Tibial nerve (tissue), 4 donors: ENCODE measurements around the gene ERN2. TPM values are rescaled to one million over a fixed set of nuclear protein-coding genes. Genes with fewer than 3 reads are reported as not detected.

Experiments
- DNase-seq, 2 donors: peaks; one replicate each; pipeline ENCODE4 v3.0.0-alpha.2; 2019; ENCODE audit warnings: low spot score in 2 of 2
- H3K27ac ChIP-seq, 4 donors: fragments of 200-600 bp; sonication (generic) in 3 of 4; one replicate each; pipeline ENCODE4 v1.5.1; 2017 to 2019; ENCODE audit warnings: mild to moderate bottlenecking in 1 of 4
- H3K27me3 ChIP-seq, 2 donors: fragments of 200-600 bp; sonication (generic) in 1 of 2; one replicate each; pipeline versions ENCODE4 v1.5.1 to v1.6.0; 2017 to 2019
- H3K36me3 ChIP-seq, 3 donors: fragments of 200-600 bp; sonication (generic); one replicate each; pipeline ENCODE4 v1.5.1; 2018 to 2019
- H3K4me1 ChIP-seq, 4 donors: fragments of 200-600 bp; sonication (generic) in 3 of 4; one replicate each; pipeline ENCODE4 v1.5.1; 2017 to 2019
- H3K4me3 ChIP-seq, 4 donors: fragments of 200-600 bp; sonication (generic) in 3 of 4; one replicate each; pipeline ENCODE4 v1.5.1; 2017 to 2019; ENCODE audit warnings: mild to moderate bottlenecking in 1 of 4, moderate library complexity in 1 of 4
- H3K9me3 ChIP-seq, 4 donors: fragments of 200-600 bp; sonication (generic) in 3 of 4; one replicate each; pipeline ENCODE4 v1.5.1; 2017 to 2019
- EP300 ChIP-seq, 2 donors: sonication (generic); formaldehyde crosslinking; IDR thresholded peaks; one replicate each; pipeline ENCODE4 v1.6.1; 2017; ENCODE audit warnings: antibody characterized with exemption in 2 of 2, mild to moderate bottlenecking in 1 of 2
- POLR2A ChIP-seq, 2 donors: fragments of 450-650 bp; IDR thresholded peaks; one replicate each; pipeline ENCODE4 v1.6.1; 2017; ENCODE audit warnings: antibody characterized with exemption in 2 of 2, mild to moderate bottlenecking in 2 of 2, moderate library complexity in 2 of 2
- WGBS, 2 donors: methylation state at CpG; one replicate each; pipeline ENCODE4 v1.1.5; 2018; 5-methylcytosine and 5-hydroxymethylcytosine counted together
- total RNA-seq, 4 donors: library from RNA; depleted of rRNA; stranded (reverse); fragments of >200 nt; gene quantifications; one replicate each; pipeline ENCODE4 v1.1.0, GENCODE V29; 2016
- TF ChIP-seq, protein P1 (sequence below), 5 experiments: fragments of 200-600 bp in 3 of 5; fragments of 450-650 bp in 2 of 5; sonication (generic) in 3 of 5; IDR thresholded peaks; one replicate each; pipeline ENCODE4 v1.5.1; 2016 to 2019; ENCODE audit warnings: antibody characterized with exemption in 5 of 5, mild to moderate bottlenecking in 3 of 5, moderate library complexity in 2 of 5

The ERN2 gene
- total RNA-seq, 4 donors from 2014 or later = not detected

DNA sequence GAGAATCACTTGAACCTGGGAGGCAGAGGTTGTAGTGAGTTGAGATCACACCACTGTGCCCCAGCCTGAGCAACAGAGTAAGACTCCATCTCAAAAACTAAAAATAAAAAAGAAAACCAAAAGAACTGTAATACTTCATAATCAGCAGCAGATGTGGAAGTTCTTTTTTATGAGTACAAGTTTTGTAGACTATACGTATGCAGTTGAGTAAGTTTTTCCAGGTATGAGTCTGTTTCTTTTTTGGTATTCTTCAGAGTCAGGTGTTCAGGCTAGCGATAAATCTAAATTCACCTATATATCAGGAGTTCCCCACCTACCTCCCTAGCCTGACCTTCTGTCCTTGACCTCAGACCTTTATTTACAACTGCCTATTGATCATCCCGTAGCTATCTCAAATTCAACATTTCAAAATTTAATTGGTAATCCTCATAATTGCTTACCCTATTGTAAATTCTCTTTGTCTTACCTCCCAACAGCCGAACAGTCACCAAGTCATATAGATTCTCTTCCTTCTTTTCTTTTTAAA, 61.0 kb downstream of the ERN2 start:
- peaks cover 0 to 65% (median 0%) of the 10 kb centered on the region in 3 donors for H3K36me3 ChIP-seq

DNA sequence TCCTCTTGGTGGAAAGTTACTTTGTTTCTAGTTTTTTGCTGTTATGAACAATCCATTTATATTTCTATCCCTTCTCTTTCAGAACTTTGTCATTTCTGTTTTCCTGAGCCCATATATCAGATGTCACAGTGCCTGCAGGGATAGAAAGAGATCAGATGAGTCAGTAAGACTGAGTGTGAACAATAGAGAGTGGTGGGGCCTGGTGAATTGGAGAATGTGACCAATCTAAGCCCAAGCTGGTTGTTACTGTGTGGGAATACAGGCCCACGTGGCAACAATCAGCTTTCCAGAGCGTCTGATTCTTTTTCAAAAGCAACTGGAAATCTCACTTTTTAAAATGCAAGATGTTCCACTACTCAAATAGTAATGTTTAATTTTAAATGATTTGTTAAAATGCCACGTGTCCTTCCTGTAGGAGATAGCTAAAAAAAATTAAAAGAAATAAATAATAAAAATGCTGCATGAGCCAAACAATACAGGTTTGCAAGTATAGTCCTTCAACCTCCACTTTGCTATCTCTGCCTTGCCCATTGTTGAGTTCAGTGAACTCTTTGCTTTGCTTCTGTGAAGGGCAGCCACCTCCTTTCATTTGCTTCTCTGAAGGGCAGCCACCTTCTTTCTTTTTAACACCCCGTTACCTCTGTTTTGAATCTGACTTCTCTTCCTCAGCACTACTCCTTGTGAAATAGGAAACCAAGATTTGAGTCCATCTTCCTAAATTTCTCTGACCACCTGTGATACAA, 62.2 kb downstream of the ERN2 start:
- H3K27ac ChIP-seq = no peak overlapping the region
- 71 to 72% methylated on average over 4 of the region's 4 CpGs for WGBS, 2 donors
- no peak overlapping the region for H3K4me3 ChIP-seq
- peaks cover 0 to 69% (median 0%) of the 10 kb centered on the region in 3 donors for H3K36me3 ChIP-seq
- no peaks in the 10 kb centered on the region for H3K27me3 ChIP-seq
- H3K4me1 ChIP-seq = no peaks in the 10 kb centered on the region
- no peaks in the 10 kb centered on the region for H3K9me3 ChIP-seq
- TF ChIP-seq, protein P1, sequence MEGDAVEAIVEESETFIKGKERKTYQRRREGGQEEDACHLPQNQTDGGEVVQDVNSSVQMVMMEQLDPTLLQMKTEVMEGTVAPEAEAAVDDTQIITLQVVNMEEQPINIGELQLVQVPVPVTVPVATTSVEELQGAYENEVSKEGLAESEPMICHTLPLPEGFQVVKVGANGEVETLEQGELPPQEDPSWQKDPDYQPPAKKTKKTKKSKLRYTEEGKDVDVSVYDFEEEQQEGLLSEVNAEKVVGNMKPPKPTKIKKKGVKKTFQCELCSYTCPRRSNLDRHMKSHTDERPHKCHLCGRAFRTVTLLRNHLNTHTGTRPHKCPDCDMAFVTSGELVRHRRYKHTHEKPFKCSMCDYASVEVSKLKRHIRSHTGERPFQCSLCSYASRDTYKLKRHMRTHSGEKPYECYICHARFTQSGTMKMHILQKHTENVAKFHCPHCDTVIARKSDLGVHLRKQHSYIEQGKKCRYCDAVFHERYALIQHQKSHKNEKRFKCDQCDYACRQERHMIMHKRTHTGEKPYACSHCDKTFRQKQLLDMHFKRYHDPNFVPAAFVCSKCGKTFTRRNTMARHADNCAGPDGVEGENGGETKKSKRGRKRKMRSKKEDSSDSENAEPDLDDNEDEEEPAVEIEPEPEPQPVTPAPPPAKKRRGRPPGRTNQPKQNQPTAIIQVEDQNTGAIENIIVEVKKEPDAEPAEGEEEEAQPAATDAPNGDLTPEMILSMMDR (IDR thresholded peaks at IDR 0.05) = no peak
- TF ChIP-seq EP300 (IDR thresholded peaks at IDR 0.05) (no peak), POLR2A (IDR thresholded peaks at IDR 0.05) (no peak)
- no peak for DNase-seq

More for the DNA sequence above, 61.0 kb downstream of the ERN2 start:
- H3K27ac ChIP-seq = no peak overlapping the region
- H3K9me3 ChIP-seq = no peaks in the 10 kb centered on the region
- TF ChIP-seq POLR2A (IDR thresholded peaks at IDR 0.05) = no peak
- DNase-seq = no peak
- H3K27me3 ChIP-seq = no peaks in the 10 kb centered on the region
- 90 to 93% methylated on average over 4 of the region's 4 CpGs for WGBS, 2 donors
- H3K4me3 ChIP-seq = no peak overlapping the region
- no peaks in the 10 kb centered on the region for H3K4me1 ChIP-seq

DNA sequence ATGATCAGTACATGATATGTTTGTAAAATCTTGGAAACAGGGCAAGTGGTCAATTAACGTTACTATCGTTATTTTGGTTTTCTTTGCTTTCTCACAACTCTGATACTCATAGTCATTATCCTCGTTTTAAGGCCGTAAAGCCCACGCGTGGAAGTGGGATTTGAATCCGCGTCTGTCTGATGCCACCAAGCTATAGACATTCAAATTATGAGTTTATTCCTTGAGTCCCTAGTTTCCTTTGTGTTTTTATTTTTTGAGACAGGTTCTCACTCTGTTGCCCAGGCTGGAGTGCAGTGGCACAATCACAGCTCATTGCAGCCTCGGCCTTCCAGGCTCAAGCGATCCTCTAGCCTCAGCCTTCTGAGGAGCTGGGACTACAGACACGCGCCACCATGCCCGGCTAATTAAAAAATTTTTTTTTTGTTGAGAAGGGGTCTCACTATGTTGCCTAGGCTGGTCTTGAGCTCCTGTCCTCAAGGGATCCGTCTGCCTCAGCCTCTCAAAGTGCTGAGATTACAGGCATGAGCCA, 70.7 kb downstream of the ERN2 start:
- Histone ChIP-seq H3K36me3 (peaks cover 0 to 41% (median 4%) of the 10 kb centered on the region in 3 donors), H3K9me3 (no peaks in the 10 kb centered on the region), H3K27ac (peak overlapping the region in 1 of 4 donors; percentile 82), H3K4me1 (peaks cover 0 to 33% (median 20%) of the 10 kb centered on the region in 4 donors), H3K4me3 (peak overlapping the region; percentile 86 to 99 (median 92)), H3K27me3 (no peaks in the 10 kb centered on the region)
- WGBS, 2 donors = 64 to 69% methylated on average over 14 of the region's 14 CpGs
- DNase-seq = no peak
- no peak for TF ChIP-seq POLR2A (IDR thresholded peaks at IDR 0.05)
- TF ChIP-seq, protein P1 (IDR thresholded peaks at IDR 0.05) = no peak
- no peak for TF ChIP-seq EP300 (IDR thresholded peaks at IDR 0.05)

DNA sequence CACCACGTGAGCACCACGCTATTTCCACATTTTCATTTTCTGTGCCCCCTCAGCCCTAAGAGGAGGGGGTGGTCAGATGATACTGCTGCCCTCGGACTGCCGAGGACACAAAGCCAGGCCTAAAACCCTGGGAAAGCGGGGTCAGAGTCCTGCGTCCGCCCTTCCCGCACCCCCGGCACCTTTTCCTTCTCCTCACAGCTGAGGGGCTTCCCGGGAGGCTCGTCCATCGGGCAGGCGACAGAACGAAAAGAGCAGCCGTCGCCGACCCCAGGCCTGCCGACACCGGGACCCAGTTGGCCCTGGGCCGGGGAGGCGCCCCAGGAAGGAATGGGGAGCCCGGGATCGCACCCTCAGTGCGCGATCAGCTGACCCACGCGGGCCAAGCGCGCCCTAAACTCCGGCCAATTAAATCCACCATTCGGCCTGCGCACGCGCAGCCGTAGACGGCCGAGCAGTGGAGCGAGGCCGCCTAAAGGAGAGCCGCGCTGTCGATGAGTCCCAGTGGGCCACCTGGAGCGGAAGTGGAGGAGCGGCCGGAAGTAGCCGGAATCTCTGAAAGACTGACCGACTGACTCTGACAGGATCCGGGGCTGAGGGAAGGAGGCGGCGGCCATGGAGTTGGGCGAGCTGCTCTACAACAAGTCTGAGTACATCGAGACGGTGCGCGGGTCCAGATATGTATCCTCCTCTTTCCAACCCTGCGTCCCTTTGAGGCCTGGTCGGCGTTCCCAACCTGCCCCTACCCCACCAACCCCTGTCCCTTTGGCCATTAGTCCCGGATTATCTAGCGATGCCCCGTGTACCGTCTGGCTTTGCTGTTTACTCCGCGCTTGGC, 71.9 kb downstream of the ERN2 start, which contains the start of the genes DCTN5 and PALB2:
TSS of gene DCTN5 (plus strand) at position 536 of the 835 bp plus-strand sequence. CDS start at position 613, 77 bp downstream.
TSS of gene PALB2 (minus strand) at position 380 of the 835 bp plus-strand sequence. CDS start at position 227, 153 bp downstream.
- DNase-seq = peak; percentile 83 to 88
- 1 to 2% methylated on average over 31 to 57 of the region's 64 CpGs for WGBS, 2 donors
- Histone ChIP-seq H3K27me3 (no peaks in the 10 kb centered on the region), H3K9me3 (no peaks in the 10 kb centered on the region), H3K27ac (peak within 1 kb of the TSS; percentile 58 to 88 (median 84)), H3K4me1 (peaks cover 0 to 33% (median 20%) of the 10 kb centered on the region in 4 donors), H3K4me3 (peak within 1 kb of the TSS; percentile 86 to 99 (median 92)), H3K36me3 (peaks cover 0 to 39% (median 4%) of the 10 kb centered on the region in 3 donors)
- TF ChIP-seq, protein P1 (IDR thresholded peaks at IDR 0.05) = peak in 1 of 5 experiments; percentile 48
- TF ChIP-seq EP300 (IDR thresholded peaks at IDR 0.05) = peak; percentile 53 to 90
- peak in 1 of 2 donors; percentile 43 for TF ChIP-seq POLR2A (IDR thresholded peaks at IDR 0.05)

DNA sequence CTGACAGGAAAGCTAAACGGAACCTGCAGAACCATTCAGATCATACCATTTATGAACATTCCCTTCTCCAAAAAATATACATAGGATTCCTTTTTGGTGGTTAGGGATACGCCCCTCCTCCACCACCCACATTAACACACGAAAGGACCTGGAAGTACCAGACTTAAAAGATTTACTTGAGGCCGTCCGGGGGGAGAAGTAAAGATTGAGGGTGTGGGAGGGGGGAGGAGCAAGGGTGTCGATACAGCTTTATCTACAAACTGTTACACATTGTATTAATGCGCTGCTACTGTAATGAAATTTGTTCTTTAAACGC, 72.4 kb downstream of the ERN2 start:
- no peaks in the 10 kb centered on the region for H3K27me3 ChIP-seq
- H3K27ac ChIP-seq = peak overlapping the region in 3 of 4 donors; percentile 82 to 88 (median 86)
- no peaks in the 10 kb centered on the region for H3K9me3 ChIP-seq
- peak overlapping the region; percentile 86 to 99 (median 92) for H3K4me3 ChIP-seq
- peaks cover 0 to 39% (median 4%) of the 10 kb centered on the region in 3 donors for H3K36me3 ChIP-seq
- no peak for TF ChIP-seq POLR2A (IDR thresholded peaks at IDR 0.05)
- no peak for TF ChIP-seq EP300 (IDR thresholded peaks at IDR 0.05)
- TF ChIP-seq, protein P1 (IDR thresholded peaks at IDR 0.05) = no peak
- 0 to 2% methylated on average over 8 of the region's 8 CpGs for WGBS, 2 donors
- H3K4me1 ChIP-seq = peaks cover 0 to 33% (median 20%) of the 10 kb centered on the region in 4 donors
- DNase-seq = no peak
